HepG2 (cell line): ENCODE measurements around the gene KCNH1.

Experiments used
- CREB1 ChIP-seq, 2 experiments: fragments of 450-650 bp in 1 of 2; IDR thresholded peaks; 2 replicates each; pipeline ENCODE4 v1.6.1; 2016 to 2017; ENCODE audit warnings: control low read depth in 1 of 2, mild to moderate bottlenecking in 1 of 2, missing compliant biosample characterization in 1 of 2, missing genetic modification characterization in 1 of 2
- CTCF ChIP-seq: sonication (generic); formaldehyde crosslinking; IDR thresholded peaks from 2 replicates; pipeline ENCODE4 v1.5.0; 2020; ENCODE audit warnings: mild to moderate bottlenecking, missing genetic modification reagents, moderate library complexity
- ELF1 ChIP-seq: sonication (generic); formaldehyde crosslinking; IDR thresholded peaks from 2 replicates; pipeline ENCODE4 v1.4.0; 2020; ENCODE audit warnings: missing genetic modification reagents
- NFIB ChIP-seq: sonication (generic); formaldehyde crosslinking; IDR thresholded peaks from 2 replicates; pipeline ENCODE4 v1.9.0; 2021; ENCODE audit warnings: missing genetic modification reagents, mild to moderate bottlenecking, borderline replicate concordance
- SMAD3 ChIP-seq: sonication (generic); formaldehyde crosslinking; IDR thresholded peaks from 2 replicates; pipeline ENCODE4 v1.4.0; 2020; ENCODE audit warnings: missing genetic modification reagents
- ZBTB42 ChIP-seq: sonication (generic); formaldehyde crosslinking; IDR thresholded peaks from 2 replicates; pipeline ENCODE4 v1.5.0; 2020; ENCODE audit warnings: mild to moderate bottlenecking, missing genetic modification reagents
- ZNF619 ChIP-seq: sonication (generic); formaldehyde crosslinking; IDR thresholded peaks from 2 replicates; pipeline ENCODE4 v1.4.0; 2020; ENCODE audit warnings: mild to moderate bottlenecking, missing genetic modification reagents

- TF ChIP-seq ZNF619 (no peak), NFIB (CRISPR knock-in tag) (no peak), SMAD3 (CRISPR knock-in tag) (no peak), CTCF (CRISPR knock-in tag) (no peak), ELF1 (CRISPR knock-in tag) (no peak), CREB1 (IDR thresholded peaks at IDR 0.05) (no peak), CREB1 (CRISPR knock-in tag; IDR thresholded peaks at IDR 0.05) (no peak), ZBTB42 (CRISPR knock-in tag) (no peak)
Observed at GRCh38 chr1:210797422-210797821, 336.5 kb downstream of the KCNH1 start.
